Epithelial cell of proximal tubule (primary cell): Measurements from ENCODE around the gene POLD4. TPM values are rescaled to one million over a fixed set of nuclear protein-coding genes. Genes with fewer than 3 reads are reported as not detected.
A peak's percentile ranks its signal among the peaks of the same experiment; 100 is the strongest.

Experiments used
- DNase-seq: peaks from one replicate; pipeline ENCODE4 v3.0.0-alpha.2; 2011; ENCODE audit warnings: low read depth
- H3K4me3 ChIP-seq: 2 replicates; pipeline ENCODE4 v1.5.1; 2011; ENCODE audit warnings: low read depth, mild to moderate bottlenecking, low read length
- total RNA-seq: library from RNA; depleted of rRNA; stranded (reverse); fragments of >200 nt; gene quantifications from 2 replicates; pipeline ENCODE4 v1.2.3, GENCODE V29; 2015
- TF ChIP-seq, protein P1 (sequence below): conservative IDR thresholded peaks from 2 replicates; pipeline ENCODE4 v1.5.1; 2012; ENCODE audit warnings: low read depth, mild to moderate bottlenecking, low read length

The POLD4 gene
- total RNA-seq, 1 donor from 2014 or later, result 174 TPM

DNA sequence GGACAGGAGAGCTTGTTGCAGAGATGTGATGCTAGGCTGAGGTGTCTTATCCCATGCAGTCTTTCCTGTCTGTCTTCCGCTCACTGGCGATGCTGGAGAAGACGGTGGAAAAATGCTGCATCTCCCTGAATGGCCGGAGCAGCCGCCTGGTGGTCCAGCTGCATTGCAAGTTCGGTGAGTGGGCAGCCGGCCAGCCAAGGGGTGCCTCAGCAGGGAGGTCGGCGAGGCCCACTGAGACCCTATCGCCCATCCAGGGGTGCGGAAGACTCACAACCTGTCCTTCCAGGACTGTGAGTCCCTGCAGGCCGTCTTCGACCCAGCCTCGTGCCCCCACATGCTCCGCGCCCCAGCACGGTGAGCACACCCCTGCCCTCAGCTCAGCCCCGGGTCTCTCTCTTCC lies 40.1 kb upstream of the POLD4 start:
- H3K4me3 ChIP-seq, result no peak overlapping the region
- TF ChIP-seq, protein P1, sequence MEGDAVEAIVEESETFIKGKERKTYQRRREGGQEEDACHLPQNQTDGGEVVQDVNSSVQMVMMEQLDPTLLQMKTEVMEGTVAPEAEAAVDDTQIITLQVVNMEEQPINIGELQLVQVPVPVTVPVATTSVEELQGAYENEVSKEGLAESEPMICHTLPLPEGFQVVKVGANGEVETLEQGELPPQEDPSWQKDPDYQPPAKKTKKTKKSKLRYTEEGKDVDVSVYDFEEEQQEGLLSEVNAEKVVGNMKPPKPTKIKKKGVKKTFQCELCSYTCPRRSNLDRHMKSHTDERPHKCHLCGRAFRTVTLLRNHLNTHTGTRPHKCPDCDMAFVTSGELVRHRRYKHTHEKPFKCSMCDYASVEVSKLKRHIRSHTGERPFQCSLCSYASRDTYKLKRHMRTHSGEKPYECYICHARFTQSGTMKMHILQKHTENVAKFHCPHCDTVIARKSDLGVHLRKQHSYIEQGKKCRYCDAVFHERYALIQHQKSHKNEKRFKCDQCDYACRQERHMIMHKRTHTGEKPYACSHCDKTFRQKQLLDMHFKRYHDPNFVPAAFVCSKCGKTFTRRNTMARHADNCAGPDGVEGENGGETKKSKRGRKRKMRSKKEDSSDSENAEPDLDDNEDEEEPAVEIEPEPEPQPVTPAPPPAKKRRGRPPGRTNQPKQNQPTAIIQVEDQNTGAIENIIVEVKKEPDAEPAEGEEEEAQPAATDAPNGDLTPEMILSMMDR, result no peak
- no peak for DNase-seq

DNA sequence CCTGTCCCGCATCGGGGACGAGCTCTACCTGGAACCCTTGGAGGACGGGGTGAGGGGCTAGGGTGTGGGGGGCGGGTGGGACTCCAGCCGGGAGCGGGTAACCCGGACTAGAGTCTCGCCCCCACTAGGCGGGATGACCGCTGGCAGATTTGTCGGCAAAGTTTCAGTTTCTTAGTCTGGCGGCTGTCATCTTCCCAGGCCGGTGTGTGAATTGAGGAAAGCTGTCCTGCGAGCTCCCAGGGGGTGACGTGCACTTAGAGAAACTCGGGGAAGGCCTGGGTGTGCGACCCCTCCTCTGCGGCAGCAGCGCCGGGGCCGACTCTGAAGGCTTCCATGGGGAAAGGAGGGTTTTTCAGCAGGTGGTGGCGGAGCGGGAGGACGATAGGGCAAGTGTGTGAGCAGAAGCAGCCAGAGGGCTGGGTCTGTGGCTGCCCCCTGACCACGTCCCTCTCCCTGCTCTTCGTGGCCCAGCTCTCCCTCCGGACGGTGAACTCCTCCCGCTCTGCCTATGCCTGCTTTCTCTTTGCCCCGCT lies 38.9 kb upstream of the POLD4 start:
- TF ChIP-seq, protein P1, result no peak
- no peak for DNase-seq
- H3K4me3 ChIP-seq, result peak overlapping the region; percentile 83

DNA sequence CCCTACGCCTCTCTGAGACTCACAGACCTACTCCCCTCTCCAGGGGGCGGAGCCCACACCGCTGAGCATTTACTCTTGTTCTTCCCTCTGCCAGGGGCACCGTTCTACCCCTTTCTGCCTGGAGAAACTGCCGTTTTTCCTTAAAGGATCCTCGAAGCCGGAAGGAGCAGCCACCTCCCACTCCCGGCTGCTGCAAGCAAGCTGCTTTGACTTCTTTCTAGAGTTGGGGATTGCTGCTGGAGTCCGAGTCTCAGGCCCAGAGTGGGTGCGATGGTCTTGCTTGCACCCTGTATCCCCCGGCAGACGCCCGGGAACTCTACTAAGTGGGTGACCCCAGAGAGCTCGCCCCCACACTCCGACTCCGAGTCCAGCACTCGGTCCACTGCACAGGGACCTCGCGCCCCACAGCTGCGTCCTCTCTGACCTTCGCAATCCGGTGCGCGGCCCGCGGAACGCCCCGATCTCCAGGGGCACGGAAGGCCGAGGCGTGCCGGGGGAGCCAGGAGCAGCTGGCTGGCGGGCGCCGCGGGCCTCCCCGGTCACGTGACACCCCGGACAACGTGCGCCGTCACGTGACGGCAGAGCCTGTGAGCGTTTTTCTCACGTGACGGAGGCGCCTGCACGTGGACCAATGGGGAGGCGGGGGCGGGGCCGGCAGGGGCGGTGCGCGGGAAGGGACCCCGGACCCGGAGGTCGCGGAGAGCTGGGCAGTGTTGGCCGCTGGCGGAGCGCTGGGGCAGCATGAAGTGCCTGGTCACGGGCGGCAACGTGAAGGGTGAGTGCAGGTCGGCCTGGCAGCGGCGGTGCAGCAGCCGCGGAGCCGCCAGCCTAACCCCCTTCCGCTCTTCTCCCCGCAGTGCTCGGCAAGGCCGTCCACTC lies 38.2 kb upstream of the POLD4 start, which contains the start of gene RAD9A:
RAD9A (plus strand) TSS at position 683 of the 879 bp plus-strand sequence; CDS start at position 742, 59 bp downstream.
- DNase-seq, result no peak
- TF ChIP-seq, protein P1, result no peak
- H3K4me3 ChIP-seq, result peak within 1 kb of the TSS; percentile 83

DNA sequence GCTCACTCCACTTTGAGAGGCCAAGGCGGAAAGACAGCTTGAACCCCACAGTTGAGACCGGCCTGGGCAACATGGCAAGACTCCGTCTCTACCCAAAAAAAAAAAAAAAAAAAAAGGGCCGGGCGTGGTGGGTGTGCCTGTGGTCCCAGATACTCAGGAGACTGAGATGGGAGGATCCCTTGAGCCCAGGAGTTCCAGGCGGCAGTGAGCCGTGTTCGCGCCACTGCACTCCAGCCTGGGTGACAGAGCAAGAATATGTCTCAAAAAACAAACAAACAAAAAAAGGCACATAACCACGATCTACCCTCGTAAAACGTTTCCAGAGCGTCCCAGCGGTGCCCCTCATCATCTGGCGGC lies 37.6 kb upstream of the POLD4 start:
- no peak for DNase-seq
- TF ChIP-seq, protein P1, result no peak
- peak overlapping the region; percentile 83 for H3K4me3 ChIP-seq

DNA sequence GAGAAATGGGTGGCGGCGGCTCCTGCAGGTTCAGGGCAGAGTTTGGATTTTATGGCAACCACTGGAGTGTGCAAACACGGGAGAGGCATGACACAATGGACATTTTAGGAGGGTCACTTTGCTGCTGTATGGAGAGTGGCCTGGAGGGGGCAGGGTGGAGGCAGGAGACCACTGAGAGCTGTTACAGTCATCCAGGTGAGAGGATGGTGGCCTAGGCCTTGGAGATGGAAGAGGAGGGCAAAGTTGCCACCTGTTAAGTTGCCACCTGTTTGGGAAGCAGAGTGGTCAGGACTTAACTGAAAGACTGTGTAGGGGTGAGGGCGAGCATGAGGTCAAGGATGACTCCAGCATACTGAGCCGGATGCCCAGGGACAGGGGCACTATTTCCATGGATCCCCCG lies 36.1 kb upstream of the POLD4 start:
- no peak for DNase-seq
- H3K4me3 ChIP-seq, result no peak overlapping the region
- TF ChIP-seq, protein P1, result peak; percentile 62

DNA sequence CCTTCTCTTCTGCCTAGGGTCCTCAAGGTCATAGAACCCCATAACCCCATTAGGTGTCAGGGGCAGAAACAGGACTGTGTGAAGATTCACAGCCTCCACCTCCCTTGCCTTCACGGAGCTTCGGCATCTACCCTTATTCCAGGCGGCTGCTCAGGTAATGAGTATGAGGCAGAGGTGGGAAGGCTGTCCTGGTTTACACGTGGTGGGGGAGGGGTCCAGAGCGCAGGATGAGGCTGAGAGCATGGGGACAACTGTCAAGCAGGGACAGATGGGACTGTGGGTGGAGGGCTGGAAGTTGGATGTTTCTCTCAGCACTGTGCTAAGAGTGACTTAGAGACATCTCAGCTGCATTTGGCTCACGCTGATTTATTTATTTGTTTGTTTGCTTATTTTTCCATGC lies 34.2 kb upstream of the POLD4 start:
- no peak for DNase-seq
- TF ChIP-seq, protein P1, result no peak
- no peak overlapping the region for H3K4me3 ChIP-seq

DNA sequence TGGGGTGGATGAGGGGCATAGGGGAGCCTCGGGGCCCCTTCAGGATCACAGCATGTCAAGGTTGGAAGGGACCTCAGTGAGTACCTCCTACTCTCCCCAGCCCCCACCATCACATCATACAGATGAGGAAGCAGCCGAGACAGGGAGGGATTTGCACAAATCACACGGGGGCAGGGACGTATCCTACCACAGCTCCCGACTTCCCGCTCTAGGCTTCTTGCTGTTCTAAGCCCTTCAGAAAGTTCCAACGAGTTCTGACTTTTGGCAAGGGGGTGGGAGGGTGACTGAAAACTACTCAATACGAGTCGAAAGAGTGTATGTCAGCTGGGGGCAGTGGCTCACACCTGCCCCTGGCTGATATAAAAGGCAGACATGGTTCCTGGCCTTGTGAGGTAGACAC lies 33.7 kb upstream of the POLD4 start:
- H3K4me3 ChIP-seq, result no peak overlapping the region
- TF ChIP-seq, protein P1, result no peak
- no peak for DNase-seq
